Spleen (tissue), 11 donors: ENCODE measurements around the gene B4GALNT4. TPM values are rescaled to one million over a fixed set of nuclear protein-coding genes. Genes with fewer than 3 reads are reported as not detected.
A peak's percentile ranks its signal among the peaks of the same experiment; 100 is the strongest.

Experiments used
- DNase-seq: peaks from one replicate; pipeline ENCODE4 v3.0.0-alpha.2; 2020
- H3K27ac ChIP-seq, 8 donors: fragments of 200-600 bp; sonication (generic) in 7 of 8; 1 replicate in 4 of 8; 2 replicates in 4 of 8; pipeline versions ENCODE4 v1.5.0 to v1.8.0; 2016 to 2021; ENCODE audit warnings: inconsistent platforms in 4 of 8, mild to moderate bottlenecking in 4 of 8, moderate library complexity in 1 of 8
- H3K27me3 ChIP-seq, 7 donors: fragments of 200-600 bp; sonication (generic) in 6 of 7; replicated peaks in 1 of 7; 1 replicate in 4 of 7; 2 replicates in 3 of 7; pipeline versions ENCODE4 v1.5.0 to v1.8.0; 2016 to 2021; ENCODE audit warnings: inconsistent platforms in 3 of 7, mild to moderate bottlenecking in 1 of 7
- H3K36me3 ChIP-seq, 6 donors: fragments of 200-600 bp; sonication (generic) in 5 of 6; 1 replicate in 4 of 6; 2 replicates in 2 of 6; pipeline versions ENCODE4 v1.5.0 to v1.8.0; 2016 to 2021; ENCODE audit warnings: inconsistent platforms in 2 of 6
- H3K4me1 ChIP-seq, 6 donors: fragments of 200-600 bp; sonication (generic) in 5 of 6; 1 replicate in 3 of 6; 2 replicates in 3 of 6; pipeline versions ENCODE4 v1.5.0 to v1.8.0; 2016 to 2021; ENCODE audit warnings: inconsistent platforms in 3 of 6
- H3K4me3 ChIP-seq, 8 donors: fragments of 200-600 bp; sonication (generic) in 7 of 8; 1 replicate in 4 of 8; 2 replicates in 4 of 8; pipeline versions ENCODE4 v1.5.0 to v1.8.0; 2016 to 2021; ENCODE audit warnings: inconsistent platforms in 4 of 8, mild to moderate bottlenecking in 4 of 8, moderate library complexity in 2 of 8
- H3K9me3 ChIP-seq, 8 donors: fragments of 200-600 bp; sonication (generic) in 7 of 8; 1 replicate in 4 of 8; 2 replicates in 4 of 8; pipeline versions ENCODE4 v1.5.0 to v1.8.0; 2016 to 2021; ENCODE audit warnings: inconsistent platforms in 4 of 8
- POLR2A ChIP-seq, 3 donors: fragments of 450-650 bp; IDR thresholded peaks; one replicate each; pipeline ENCODE4 v1.5.1; 2017; ENCODE audit warnings: antibody characterized with exemption in 3 of 3, mild to moderate bottlenecking in 1 of 3
- POLR2AphosphoS5 ChIP-seq, 3 donors: sonication (generic); formaldehyde crosslinking; IDR thresholded peaks; one replicate each; pipeline ENCODE4 v1.5.1; 2017; ENCODE audit warnings: antibody characterized with exemption in 3 of 3
- WGBS, 5 donors: extraction: QIAGEN DNeasy Blood & Tissue Kit in 3 of 5; methylation state at CpG; one replicate each; pipeline versions ENCODE4 v1.1.5 to v1.1.7; 2013 to 2018; 5-methylcytosine and 5-hydroxymethylcytosine counted together
- intact Hi-C: fragments of 100-400 bp; cut with DNase I; formaldehyde crosslinking; loops from one replicate; pipeline ENCODE4 v1.15.0; 2023; ENCODE audit warnings: low total_unique reads
- polyA plus RNA-seq, 3 donors: library from polyadenylated mRNA; stranded (reverse); fragments of 200-250 nt; gene quantifications; one replicate each; pipeline ENCODE4 v1.2.1, GENCODE V29; 2013
- total RNA-seq, 7 donors: library from RNA; depleted of rRNA in 3 of 7; stranded (reverse); fragments of >200 nt in 3 of 7; fragmentation: NEBNext Ultra II Directional in 4 of 7; extraction: Animal tissue kit (Norgen Biotek cat#: 25700) in 4 of 7; gene quantifications; one replicate each; pipeline versions ENCODE4 v1.1.0 to v1.2.1, GENCODE V29; 2016 to 2021
- TF ChIP-seq, protein P1 (sequence below), 11 experiments: fragments of 200-600 bp in 7 of 11; fragments of 450-650 bp in 4 of 11; sonication (generic) in 4 of 11; IDR thresholded peaks in 8 of 11; conservative IDR thresholded peaks in 3 of 11; 1 replicate in 7 of 11; 2 replicates in 4 of 11; pipeline versions ENCODE4 v1.4.0 to v1.8.0; 2016 to 2021; ENCODE audit warnings: antibody characterized with exemption in 11 of 11, inconsistent platforms in 4 of 11, mild to moderate bottlenecking in 1 of 11
- donor health status: healthy with polysubstance abuse.
- donor health status: DM: no; HTN: no; CAD: no; lungs with moderate emphysema.
- donor health status: DM: no; HTN: no; CAD: no.
- donor health status: Bipolar disorder and iron deficiency.
- donor health status: healthy.
- donor health status: DM: no; HTN: no; CAD: no.
- donor health status: DM: yes; HTN: yes; CAD: no.

B4GALNT4 gene
- total and polyA plus RNA-seq, 10 donors, result 0.17 to 5.2 (median 0.91) TPM; not detected in 2

DNA sequence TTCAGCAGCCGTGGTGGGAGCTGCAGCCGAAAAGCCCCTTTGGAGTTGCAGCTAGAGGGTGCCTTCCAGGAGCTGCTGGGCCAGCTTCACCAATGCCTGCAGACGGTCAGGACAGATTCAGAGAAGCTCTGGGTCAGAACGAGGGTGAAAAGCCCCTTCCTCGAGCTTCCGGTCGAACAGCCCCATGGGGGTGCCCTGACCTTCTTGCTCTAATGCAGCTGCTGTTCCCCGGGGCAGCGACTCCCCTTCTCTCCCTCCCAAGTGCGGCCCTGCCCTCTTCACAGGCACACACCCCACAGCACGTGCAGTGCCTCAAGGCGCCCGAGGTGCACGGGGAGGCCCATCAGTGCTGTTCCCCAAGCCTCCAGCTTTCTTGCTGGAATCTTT lies 39.0 kb upstream of the B4GALNT4 start:
- peak overlapping the region in 5 of 8 donors; percentile 12 to 99 (median 97) for H3K27ac ChIP-seq
- 69 to 83% (median 72%) methylated on average over 14 of the region's 14 CpGs for WGBS, 5 donors
- H3K27me3 ChIP-seq, result no peaks in the 10 kb centered on the region
- intact Hi-C loops, result no loop called here
- peaks cover 41 to 80% (median 65%) of the 10 kb centered on the region in 6 donors for H3K4me1 ChIP-seq
- peaks cover 0 to 19% (median 0%) of the 10 kb centered on the region in 6 donors for H3K36me3 ChIP-seq
- TF ChIP-seq, protein P1, sequence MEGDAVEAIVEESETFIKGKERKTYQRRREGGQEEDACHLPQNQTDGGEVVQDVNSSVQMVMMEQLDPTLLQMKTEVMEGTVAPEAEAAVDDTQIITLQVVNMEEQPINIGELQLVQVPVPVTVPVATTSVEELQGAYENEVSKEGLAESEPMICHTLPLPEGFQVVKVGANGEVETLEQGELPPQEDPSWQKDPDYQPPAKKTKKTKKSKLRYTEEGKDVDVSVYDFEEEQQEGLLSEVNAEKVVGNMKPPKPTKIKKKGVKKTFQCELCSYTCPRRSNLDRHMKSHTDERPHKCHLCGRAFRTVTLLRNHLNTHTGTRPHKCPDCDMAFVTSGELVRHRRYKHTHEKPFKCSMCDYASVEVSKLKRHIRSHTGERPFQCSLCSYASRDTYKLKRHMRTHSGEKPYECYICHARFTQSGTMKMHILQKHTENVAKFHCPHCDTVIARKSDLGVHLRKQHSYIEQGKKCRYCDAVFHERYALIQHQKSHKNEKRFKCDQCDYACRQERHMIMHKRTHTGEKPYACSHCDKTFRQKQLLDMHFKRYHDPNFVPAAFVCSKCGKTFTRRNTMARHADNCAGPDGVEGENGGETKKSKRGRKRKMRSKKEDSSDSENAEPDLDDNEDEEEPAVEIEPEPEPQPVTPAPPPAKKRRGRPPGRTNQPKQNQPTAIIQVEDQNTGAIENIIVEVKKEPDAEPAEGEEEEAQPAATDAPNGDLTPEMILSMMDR (IDR thresholded peaks at IDR 0.05 in 8 of 11, conservative IDR thresholded peaks at IDR 0.05 in 3 of 11), result no peak
- TF ChIP-seq POLR2AphosphoS5 (IDR thresholded peaks at IDR 0.05), result no peak
- no peak for TF ChIP-seq POLR2A (IDR thresholded peaks at IDR 0.05)
- no peak overlapping the region for H3K4me3 ChIP-seq
- peak; percentile 82 for DNase-seq
- no peaks in the 10 kb centered on the region for H3K9me3 ChIP-seq

DNA sequence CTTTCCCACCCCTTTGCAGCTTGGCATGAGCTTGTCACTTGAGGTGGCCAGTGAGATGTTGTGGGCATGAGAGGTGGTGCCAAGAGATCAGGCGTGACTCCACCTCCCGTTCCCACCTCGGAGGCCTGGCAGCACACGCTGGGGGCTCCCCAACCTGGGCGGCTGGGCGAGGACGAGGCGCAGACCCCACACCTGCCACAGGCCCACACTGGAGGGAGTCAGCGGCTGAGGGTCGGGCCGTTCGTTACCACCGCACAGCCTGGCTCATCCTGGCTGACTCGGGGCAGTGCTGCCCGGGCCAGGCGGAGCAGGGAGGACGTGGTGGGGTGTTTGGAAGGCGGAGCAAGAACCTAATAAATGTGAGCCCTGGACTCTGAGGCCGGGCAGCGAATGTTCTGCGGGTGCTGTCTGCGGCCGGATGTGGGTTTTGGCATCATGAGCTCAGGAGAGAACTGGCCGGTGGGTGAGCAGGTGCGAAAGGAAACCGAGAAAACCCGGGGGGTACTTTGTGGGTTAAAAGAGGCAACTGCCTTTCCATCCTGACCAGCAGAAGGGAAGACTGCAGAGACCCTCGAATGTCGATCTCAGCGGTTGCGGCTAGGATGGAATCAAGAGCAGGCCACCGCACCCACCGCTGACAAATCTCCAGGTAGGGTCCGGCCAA lies 38.5 kb upstream of the B4GALNT4 start:
- WGBS, 5 donors, result 68 to 78% (median 68%) methylated on average over 27 to 34 of the region's 34 CpGs
- peak in 2 of 3 donors; percentile 53 to 60 for TF ChIP-seq POLR2AphosphoS5 (IDR thresholded peaks at IDR 0.05)
- TF ChIP-seq, protein P1 (IDR thresholded peaks at IDR 0.05 in 8 of 11, conservative IDR thresholded peaks at IDR 0.05 in 3 of 11), result no peak
- H3K36me3 ChIP-seq, result peaks cover 0 to 19% (median 0%) of the 10 kb centered on the region in 6 donors
- intact Hi-C loops, result no loop called here
- DNase-seq, result peak; percentile 85
- H3K27ac ChIP-seq, result peak overlapping the region in 5 of 8 donors; percentile 12 to 99 (median 97)
- no peaks in the 10 kb centered on the region for H3K27me3 ChIP-seq
- peaks cover 37 to 80% (median 65%) of the 10 kb centered on the region in 6 donors for H3K4me1 ChIP-seq
- no peaks in the 10 kb centered on the region for H3K9me3 ChIP-seq
- peak overlapping the region in 1 of 8 donors; percentile 22 for H3K4me3 ChIP-seq

DNA sequence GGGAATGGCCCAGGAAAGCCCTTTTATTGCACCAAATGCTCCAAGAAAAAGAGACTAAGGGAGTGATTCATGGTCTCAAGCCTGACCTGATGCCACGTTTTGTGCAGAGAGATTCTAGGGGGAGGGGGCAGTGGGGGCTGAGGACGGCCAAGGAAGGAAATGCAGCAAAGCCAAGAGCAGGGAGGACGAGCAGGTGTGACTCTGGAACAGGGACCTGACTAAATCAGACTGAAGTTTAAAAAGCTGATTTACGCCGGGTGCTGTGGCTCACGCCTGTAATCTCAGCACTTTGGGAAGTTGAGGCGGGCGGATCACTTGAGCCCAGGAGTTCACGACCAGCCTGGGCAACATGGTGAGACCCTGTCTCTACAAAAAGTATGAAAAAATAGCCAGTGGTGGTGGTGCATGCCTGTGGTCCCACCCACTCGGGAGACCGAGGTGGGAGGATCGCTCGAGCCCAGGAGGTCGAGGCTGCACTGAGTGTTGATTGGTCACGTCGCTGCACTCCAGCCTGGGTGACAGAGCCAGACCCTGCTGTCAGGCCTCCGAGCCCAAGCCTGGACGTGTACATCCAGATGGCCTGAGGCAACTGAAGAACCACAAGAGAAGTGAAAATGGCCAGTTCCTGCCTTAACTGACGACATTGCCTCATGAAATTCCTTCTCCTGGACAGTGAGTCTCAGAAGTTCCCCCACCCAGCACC lies 37.8 kb upstream of the B4GALNT4 start:
- DNase-seq, result peak; percentile 77
- 71 to 80% (median 77%) methylated on average over 18 to 19 of the region's 19 CpGs for WGBS, 5 donors

More for the DNA sequence above, 37.8 kb upstream of the B4GALNT4 start:
- no peaks in the 10 kb centered on the region for H3K9me3 ChIP-seq
- peaks cover 35 to 80% (median 65%) of the 10 kb centered on the region in 6 donors for H3K4me1 ChIP-seq
- intact Hi-C loops, result no loop called here
- peak overlapping the region in 1 of 8 donors; percentile 22 for H3K4me3 ChIP-seq
- H3K27me3 ChIP-seq, result no peaks in the 10 kb centered on the region
- H3K27ac ChIP-seq, result peak overlapping the region in 4 of 8 donors; percentile 41 to 99 (median 98)
- H3K36me3 ChIP-seq, result peaks cover 0 to 19% (median 0%) of the 10 kb centered on the region in 6 donors
- TF ChIP-seq, protein P1 (IDR thresholded peaks at IDR 0.05 in 8 of 11, conservative IDR thresholded peaks at IDR 0.05 in 3 of 11), result no peak
- peak in 2 of 3 donors; percentile 6 to 12 for TF ChIP-seq POLR2AphosphoS5 (IDR thresholded peaks at IDR 0.05)
